Activated CD4-positive, alpha-beta T cell treated with anti-CD3 and anti-CD28 coated beads for 4 hours (primary cell): ENCODE data around the gene MN1.

Experiments
- DNase-seq, 2 donors: peaks; one replicate each; pipeline ENCODE4 v3.0.0-alpha.2; 2020

The MN1 gene

DNA sequence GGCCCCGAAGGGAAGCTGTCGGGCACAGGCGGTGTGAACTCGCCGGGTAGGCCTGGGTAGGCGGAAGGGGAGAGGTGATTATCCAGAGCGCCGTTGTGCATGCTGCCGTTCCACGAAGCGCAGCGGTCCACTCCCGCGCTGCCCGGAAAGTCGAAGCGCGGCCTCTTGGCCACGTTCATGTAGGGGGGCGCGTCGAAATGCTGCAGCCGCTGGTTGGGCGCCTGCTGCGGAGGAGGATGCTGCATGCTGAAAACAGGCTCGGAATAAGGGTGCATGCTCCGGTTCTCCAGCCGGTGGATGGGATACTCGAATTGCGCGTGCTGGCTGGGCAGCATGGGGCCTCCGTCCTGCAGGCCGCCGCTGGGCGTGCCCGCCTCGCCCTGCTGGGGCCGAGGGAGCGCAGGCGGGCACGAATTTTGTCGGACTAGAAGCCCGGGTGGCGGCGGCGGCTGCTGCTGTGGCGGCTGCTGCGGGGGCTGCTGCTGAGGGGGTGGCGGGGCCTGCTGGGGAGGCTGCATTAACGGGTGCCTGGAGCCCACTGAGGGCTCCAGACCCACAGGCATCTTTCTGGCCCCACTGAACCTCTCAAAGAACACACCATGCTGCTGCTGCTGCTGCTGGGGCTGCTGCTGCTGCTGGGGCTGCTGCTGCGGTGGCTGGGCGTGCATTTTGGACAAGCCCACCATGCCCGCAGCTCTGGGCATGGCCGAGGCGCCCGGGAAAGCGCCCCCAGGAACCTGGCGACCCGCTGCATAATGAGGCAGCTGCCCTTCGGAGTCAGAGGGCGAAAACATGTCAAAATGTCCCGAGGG, 2.3 kb downstream of the MN1 start:
- no peak for DNase-seq

DNA sequence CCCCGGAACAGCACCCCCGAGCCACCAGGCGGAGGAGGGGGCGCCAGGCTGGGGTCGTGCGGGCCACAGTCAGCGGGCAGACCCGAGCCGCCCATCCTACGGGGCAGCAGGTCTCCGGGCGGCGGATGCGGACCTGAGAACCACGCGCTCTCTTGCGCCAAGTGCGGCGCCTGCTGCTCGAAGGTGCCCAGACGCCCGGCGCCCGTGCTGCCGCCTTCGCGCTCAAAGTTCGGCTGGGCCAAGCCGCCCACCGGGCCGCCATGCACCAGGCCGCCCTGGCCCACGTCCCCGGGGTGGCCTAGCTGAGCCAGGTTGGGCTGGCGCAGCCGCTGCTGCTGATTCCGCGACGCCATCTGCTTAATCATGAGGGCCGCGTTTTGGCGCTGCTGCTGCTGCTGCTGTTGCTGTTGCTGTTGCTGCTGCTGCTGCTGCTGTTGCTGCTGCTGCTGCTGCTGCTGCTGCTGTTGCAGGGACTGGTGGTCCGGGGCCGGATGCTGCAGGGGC, 3.0 kb downstream of the MN1 start:
- no peak for DNase-seq

DNA sequence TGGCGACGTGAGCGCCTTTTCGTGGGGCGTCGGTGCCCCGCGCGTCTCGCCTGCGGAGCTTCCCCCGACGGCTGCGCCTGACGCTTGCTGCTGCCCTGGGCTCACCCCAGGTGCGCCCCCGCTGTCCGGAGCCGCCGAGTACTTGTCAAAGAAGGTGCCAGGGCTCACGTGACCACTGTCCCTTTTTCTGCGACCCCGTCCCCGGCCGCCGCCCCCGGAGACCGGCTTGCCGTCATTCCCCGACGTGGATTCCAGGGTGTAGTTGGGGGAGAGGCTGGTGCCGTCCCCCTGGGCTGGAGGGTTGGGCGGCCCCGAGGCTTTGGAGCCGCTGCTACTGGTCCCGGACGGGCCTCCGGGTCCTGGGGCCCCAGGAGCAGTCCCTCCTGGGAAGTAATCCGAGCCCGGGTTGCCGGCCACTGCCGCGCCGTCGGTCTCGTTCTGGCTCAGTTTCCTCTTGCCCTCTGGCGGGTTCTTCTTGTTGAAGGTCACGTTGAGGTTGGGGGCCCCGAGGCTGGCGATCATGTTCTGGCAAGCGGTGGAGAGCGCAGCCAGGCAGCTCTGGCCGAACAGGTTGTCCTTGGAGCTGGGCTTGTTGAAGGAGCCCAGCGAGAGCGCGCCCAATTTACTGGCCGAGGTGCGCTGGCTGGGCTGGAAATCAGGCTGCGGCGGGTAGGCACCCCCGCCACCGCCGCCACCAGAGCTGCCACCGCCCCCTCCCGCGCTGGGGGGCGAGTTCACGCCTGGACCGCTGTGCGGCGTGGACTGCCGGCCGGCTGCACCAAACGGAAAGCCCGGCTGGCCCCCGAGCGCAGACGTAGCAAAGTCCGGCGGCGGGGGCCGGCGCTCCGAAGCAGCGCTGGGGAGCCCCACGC, 3.8 kb downstream of the MN1 start:
- DNase-seq: no peak

DNA sequence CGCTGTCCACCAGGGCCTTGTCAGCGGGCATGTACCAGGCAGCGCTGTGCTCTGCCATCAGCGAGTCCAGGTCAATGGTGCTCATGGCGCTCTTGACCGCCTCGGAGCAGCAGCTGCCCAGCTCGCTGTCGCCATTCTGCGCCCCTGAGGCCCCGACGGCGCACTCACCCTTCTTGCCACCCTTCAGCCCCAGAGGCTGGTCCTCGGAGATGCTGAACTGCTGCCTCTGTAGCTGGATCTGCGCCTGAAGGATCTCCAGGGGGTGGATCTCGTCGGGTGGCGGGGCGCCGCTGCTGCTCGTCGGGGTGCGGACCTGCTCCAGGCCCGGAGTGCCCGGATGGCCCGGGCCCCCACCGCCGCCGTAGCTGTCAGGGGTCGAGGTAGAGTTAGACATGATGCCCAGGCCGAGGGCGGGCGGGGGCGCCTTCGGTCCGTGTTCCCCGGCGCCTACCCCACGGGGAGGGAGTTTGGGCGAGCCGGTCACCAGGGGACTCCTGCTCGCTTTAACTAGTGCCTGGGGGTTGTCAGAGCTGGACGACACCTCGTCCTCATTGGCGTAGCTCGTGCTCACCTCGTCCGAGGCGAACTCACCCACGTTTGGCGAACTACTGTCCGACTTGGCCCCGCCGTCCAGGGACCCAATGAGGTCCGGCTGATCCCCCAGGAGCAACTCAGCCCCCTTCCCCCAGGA, 4.6 kb downstream of the MN1 start:
- no peak for DNase-seq

DNA sequence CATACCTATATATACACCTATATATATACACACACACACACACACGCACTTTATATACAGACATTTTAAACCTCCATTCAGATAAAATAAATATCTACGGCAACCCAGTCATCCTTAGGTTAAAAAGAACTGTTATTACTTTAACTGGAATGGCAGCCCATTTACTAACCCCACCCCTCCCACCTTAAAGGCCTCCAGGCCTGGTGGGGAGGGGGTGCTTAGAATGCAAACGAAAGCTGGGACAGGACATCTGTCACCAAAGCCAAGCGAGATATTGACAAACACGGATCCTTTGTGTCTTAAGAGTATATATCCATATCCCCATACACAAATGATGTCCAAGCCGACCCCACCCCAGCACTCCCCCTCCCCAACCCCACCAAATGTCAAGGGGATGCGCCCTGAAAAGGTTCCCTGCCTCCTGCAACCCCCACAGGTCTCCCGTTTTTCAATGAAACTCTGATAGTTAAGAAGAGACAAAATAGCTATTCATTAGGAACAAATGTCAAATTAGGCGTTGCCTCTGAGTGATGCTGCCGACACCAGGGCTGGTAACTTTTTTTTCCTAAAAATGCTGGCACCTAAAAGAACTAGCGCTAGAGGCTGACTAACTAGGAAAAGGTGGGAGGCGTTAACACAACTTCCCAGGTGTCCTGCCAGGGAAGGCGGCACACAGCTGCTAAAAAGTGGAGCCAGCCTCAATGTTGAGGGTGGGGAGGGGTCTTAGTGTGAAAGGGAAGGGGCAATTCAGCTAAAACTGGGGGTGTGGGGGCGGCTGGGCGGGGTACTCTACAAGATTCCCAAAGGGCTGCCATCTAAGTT, 5.6 kb downstream of the MN1 start:
- no peak for DNase-seq

DNA sequence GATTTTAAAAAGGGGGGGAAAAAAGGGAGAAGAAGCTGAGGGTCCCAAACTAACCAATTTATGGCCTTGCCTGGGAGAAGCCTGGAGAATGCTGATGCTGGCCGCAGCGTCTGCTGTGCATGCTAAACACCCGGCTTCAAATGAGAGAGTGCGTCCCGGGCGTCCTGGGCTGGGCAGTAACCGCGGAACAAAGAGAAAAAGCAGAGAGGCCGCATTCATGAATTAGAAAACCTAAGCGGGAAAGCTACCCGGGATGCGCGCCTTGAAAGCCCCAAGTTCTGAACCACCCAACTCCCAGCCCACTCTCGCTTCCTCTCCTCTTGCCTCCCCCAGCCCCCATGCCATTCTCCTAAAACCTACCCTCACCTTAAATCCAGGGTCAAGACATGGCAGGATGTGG, 6.5 kb downstream of the MN1 start:
- no peak for DNase-seq

DNA sequence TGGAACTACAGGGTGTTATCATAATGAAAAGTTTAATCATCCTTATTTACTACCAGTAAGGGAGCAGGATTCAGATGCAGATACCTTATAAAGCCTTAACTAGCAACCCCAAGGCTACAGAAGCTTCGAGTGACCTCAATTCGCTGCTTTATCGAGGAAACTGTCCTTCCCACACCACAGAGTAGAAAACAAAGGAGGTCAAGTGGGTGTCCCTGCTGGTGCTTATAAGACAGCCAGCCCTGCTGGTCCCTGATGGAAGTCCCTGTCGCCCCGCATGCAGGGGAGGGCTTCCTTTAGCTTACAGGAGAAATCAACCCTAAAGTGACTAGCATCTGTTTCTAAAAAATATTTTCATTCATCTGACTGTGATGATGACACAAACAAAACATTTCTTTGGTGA, 7.3 kb downstream of the MN1 start:
- DNase-seq: no peak

DNA sequence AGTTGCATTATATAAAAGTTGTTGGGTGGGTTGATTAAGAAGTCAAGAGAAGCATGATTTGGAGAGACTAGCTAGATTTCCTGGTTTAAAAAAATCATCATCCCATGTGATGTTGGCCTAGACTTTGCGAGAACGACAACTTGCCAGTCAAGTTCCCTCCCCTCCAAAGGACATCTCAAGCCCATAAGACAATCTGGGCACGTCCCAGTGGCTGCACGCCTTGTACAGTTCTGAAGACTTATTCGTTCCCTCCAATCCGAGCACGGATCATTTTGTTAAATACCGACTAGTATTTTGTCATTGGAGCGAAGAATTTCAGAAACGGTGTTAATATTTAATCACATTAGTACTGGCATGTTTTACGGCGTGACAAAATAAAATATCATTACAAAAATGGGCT, 8.0 kb downstream of the MN1 start:
- DNase-seq: no peak

DNA sequence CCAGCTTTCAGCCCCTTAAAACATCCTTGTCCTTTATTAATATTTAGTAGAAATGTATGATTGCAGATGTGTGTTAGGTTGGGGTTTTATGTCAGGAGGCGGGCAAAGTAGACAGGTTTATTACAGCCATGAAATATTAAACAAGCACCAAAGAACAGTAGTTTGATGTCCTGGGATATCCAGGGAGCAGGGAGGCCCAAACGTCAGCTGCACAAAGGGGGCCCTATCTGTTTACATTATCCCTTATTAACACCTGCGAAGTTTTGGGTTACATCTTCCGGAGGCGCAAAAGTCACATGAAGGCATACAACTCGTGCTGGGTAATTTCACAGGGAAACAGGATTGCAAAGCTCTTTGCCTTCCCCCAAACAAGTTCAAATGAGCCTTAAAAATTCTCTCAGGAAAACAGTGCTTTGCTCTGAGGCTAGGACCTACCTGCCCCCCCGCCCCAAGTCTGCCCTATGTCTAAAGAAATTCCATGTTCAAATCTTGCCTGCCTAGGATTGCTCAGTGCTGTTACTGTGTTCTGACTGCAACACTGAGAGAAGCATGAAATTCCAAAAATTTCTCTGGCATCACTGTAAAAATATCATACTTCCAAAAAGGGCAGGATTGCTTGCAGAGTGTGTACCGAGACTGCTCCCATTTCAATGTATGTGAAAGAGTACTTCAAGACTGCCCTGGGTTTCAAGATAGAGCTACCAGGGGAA, 8.9 kb downstream of the MN1 start:
- DNase-seq: no peak

DNA sequence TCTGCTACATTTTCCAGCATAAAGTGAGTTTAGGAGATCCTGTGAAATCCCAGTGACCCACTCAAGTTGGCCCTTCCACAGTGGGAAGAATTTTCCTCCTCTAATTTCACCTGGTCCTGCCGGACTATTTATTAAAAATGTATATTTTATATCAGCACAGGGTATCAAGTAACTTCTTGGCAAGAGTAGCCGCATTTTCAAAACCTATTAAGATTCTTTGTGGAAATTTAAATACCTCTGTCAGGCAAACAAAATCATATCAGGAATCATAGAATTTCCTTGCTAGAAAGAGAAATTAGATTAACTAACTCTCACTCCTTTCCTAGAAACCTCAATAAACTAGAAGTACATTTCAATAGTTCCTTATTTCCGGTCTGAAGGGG, 9.7 kb downstream of the MN1 start:
- no peak for DNase-seq

DNA sequence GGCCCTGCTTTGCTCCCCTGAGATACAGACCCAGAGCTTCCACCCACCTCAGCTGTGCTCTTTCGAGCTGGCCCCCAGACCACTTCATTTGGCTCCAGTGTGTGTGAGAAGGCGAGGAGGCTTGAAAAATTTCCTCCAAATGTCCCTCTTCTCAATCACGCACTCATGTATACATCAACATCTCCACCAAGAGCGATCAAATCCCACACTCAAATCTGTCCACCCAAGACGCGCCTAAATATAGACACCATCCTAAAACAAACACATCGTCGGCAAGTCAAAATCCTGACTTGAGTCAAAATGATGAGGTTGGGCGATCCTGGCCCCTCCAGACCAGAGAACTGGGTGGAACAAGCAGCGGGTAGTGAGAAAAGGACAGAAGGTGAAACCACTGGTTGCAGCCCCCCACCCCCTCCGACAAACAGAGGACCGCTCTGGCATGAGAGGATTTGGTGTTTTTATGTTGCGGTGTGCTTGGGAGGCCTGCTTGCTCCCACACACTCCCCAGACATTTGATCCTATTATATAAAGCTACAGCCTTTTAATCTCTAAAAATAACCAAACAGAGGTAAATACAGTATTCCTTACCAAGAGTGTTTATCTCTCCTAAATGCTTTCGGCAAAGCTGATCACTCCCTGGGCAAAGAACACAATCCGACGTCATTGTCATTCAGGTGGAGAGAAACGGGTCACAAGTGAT, 10.2 kb downstream of the MN1 start:
- no peak for DNase-seq

DNA sequence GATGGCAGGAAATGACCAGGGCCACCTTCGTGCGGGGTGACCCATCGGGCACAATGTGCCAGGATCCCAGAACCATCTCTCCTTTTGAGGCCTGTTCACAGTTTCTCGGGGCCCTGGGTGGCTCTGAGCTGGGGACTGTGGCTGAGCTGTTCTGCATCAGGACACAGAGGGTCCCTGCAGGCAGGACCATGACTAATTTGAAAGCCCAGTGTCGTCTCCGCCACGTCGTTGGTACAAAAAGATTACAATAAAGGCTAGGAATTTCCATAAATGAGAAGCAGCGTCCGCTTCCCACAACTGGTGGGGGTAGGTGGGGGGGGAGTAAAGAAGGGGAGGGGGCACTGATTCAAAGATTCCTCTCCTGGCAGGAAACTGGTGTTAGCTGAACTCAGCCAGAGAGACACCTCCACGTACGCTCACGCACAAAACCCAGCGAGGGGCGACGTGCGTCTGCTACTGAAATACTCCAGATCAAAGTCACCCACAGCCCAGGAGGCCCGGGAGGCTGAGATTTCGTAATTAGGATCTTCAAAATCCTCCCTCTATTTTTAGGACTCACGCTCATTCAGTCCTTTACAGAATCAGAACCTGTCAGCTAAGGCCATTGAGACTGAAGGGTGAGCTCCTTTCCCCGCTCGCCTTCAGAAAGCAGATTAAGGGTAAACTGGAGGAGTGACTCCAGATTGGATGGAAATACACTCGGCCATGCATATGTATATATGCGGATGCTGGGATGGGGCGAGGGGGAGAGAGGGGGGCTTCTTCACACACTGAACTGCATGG, 11.0 kb downstream of the MN1 start:
- DNase-seq: no peak

DNA sequence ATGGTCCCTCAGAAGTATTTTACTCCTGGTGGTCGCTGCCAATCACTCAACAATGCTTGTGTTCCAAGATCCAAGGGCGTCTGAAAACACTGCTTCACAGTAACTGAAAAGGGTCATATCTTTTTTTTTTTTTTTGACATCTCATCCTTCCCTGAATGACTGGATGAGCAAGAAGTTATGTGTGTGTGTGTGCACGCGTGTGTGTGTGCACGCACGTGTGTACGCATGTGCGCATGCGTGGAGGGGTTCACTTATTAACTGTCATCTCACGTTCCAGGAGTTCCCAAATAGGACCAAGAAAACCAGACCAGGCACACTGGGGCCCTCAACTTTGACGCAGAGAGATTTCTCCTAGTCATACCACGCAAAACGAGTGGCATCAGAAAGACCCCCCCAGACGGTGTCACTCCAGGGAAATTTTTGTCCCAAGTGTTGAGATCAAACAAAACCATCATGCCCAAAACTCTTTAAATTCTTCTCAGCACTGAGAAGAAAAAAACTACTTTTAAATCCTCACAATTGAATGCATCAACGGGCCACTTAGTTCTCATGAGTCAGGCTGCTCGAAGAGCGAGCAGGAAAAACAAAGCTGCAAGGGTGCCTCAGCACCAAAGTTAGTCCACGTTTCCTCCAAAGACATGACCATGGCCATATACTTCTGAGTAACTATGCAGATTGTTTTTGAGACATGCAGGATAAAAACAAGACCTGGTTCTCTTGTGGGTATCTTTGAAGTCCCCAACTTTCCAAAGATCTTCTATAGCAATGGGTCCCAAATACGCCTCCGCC, 12.9 kb downstream of the MN1 start:
- DNase-seq: no peak

DNA sequence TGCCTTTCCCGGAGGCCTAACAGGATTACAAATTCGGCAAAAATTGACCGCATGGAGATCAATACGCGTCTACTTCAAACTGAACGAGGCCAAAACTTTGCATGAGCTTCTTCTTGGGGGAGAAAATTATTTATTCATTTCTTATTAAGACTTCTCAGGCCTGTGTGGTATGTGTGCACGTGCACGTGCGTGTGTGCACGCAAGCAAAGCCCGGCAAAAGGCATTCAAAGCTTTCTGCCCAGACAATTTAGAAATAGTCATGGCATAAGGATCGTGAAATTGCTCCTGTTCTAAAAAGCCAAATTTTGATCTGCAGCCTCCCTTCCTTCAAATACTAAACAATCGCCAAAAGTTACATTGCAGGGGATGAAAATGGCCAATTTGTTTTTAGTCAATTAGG, 14.6 kb downstream of the MN1 start:
- DNase-seq: no peak

DNA sequence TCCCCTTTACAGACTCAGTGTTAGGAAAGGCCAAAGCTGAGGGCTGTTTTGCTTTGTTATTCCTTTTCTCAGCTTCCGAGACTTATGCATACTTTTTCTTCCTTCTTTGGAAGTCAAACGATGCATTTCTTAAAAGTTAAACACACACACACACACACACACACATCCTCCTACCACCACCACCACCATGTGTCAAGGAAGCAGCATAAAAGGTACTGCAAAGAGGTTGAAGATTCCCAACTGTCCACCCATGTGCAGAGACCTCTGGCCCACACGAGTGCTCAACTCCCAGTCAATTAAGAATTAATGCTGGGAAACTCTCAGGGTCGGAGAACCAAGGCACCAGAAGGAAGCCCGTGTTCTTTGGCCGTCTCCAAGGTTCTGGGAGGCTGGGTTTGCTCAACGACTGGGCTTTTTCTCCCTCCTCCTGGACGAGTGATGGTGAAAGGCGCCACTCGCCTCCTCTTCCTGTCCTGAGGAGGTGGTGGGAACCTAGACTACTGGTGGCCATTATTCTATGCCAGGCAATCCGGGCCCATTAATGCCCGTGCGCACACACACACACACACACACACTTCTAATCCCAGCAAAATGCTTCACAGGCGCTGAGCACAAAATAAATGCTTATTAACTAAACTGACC, 15.1 kb downstream of the MN1 start:
- DNase-seq: no peak

DNA sequence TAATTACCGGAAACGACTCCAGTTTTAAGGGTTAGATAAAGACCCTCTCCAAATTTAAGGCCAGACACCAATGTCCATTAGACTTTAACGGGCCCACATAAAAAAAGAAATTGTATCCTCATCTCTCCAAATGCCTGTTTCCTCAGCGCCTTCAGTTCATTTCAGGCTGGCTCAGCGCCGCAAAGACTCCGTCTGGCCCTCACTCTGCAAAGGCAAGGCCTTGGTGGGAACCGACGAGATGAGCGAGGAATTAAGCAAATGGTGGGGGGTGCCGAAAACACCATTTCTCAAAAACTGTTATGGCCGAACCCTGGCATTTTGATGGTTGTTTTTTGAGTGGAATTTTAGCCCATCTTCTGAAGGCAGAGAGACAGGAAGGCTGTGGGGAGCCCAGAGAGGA, 15.7 kb downstream of the MN1 start:
- DNase-seq: no peak

DNA sequence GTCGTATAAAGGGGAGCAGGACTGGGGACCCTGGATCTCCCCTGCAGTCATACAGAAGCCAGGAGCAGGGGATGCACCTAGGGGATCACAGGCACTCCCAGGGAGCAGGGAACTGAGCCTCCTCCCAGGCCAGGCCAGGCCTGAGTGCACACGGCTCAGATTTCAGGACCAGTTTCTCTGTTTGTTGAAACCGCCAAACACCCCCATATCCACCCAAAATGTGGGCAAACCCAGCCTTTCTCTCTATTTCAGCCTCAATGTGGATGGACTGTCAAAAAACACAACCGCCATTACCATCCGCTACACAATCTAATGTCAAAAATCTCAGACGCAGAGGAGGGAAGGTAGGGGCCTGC, 17.5 kb downstream of the MN1 start:
- DNase-seq: no peak

DNA sequence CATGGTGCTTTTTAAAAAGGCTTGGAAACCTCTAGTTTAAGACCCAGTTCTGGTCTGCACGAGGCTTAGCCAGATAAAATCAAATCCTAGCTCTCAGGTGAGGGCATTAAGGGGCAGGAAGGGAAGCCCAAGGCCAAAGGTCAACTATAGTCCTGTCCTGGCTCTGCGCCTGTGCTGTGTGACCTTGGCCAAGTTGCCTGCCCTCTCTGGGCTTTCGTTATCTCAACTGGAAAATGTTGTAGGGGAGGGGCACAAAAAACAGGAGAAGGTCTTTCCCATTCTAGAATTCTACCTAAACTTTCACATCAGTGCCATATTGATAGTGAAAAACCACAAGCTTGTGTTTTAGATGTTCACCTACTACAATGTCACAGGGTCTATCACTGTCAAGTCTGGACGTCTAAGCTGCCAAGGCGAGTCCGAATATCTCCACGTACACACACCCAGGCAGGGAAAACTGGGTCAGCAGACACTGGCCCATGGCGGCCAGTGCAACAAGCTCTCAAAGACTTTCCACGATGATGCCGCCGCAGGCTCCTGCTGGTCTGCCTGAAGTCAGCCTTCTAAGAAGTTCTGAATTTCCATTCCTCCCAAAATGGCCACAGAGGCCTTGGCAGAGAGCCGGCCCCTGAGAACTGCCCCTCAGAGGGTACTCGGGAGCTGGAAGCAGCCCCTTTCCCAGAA, 18.0 kb downstream of the MN1 start:
- DNase-seq: no peak

DNA sequence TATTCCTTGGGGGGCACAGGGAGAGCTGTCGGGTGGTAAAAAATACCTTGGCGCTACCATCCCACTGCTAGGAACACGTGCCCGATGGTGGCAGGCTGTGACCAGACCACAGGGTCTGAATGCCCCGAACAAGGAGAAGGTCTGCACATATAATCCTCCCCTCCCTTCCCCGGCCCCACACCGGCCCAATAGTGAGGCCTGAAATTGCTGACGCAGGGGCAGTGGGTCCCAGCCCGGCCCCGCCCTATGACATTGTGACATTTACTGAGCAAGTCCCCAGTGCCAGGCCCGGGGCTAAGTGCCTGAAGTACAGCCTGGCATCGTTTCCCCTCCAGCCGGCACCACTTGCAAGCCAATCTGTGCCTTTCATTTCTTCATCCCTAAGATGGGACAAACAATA, 19.5 kb downstream of the MN1 start:
- DNase-seq: no peak
